ENCODE results near the gene AATF.

The AATF gene

GRCh38 chr17:37088913-37089312 lies 140.2 kb downstream of the AATF start:
- TF ChIP-seq CTCF (IDR thresholded peaks at IDR 0.05; ENCODE audit: low read depth, low read length) = no peak
- no peak for TF ChIP-seq POLR2A (IDR thresholded peaks at IDR 0.05; ENCODE audit: extremely low read depth, insufficient read length)
- no peak for TF ChIP-seq MAX (IDR thresholded peaks at IDR 0.05; ENCODE audit: low read depth, low read length)
- no peak for TF ChIP-seq MYC (IDR thresholded peaks at IDR 0.05; ENCODE audit: low read depth, low read length)

GRCh38 chr17:37089956-37090355 lies 141.2 kb downstream of the AATF start:
- TF ChIP-seq MAX (IDR thresholded peaks at IDR 0.05; ENCODE audit: low read depth, low read length) = no peak; the same call in 1 of the 2 replicates
- no peak for TF ChIP-seq CTCF (IDR thresholded peaks at IDR 0.05; ENCODE audit: low read depth, low read length)
- no peak for TF ChIP-seq MYC (IDR thresholded peaks at IDR 0.05; ENCODE audit: low read depth, low read length)
- TF ChIP-seq POLR2A (IDR thresholded peaks at IDR 0.05; ENCODE audit: extremely low read depth, insufficient read length) = no peak
- no peak overlapping the region for H3K4me3 ChIP-seq (ENCODE audit: low read depth, low read length)
- DNase-seq (ENCODE audit: low read depth) = peak; percentile 87

More at GRCh38 chr17:37088913-37089312, 140.2 kb downstream of the AATF start:
- no peak for DNase-seq (ENCODE audit: low read depth)
- H3K4me3 ChIP-seq (ENCODE audit: low read depth, low read length) = no peak overlapping the region

DNA sequence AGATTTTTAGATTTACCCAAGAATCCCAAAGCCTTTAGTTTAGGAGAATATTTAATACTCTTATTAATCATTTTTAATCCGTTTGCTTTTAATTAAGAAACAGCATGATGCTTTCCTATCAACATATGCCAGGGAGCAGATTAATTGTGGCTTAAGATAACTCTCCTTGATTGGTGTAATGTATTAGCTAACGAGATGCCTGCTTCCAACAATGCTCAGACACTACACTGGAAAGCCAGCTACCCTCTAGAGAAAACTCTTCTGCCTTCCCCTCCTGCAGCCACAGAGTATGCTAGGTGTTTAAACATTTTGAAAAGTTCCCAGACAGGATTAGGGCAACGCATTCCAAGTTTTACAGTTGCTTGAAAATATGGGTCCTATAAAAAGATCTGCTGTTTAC lies 142.2 kb downstream of the AATF start:
- no peak for TF ChIP-seq CTCF (IDR thresholded peaks at IDR 0.05; ENCODE audit: low read depth, low read length)
- no peak for TF ChIP-seq MYC (IDR thresholded peaks at IDR 0.05; ENCODE audit: low read depth, low read length)
- no peak for TF ChIP-seq POLR2A (IDR thresholded peaks at IDR 0.05; ENCODE audit: extremely low read depth, insufficient read length)
- TF ChIP-seq MAX (IDR thresholded peaks at IDR 0.05; ENCODE audit: low read depth, low read length) = no peak
- no peak overlapping the region for H3K4me3 ChIP-seq (ENCODE audit: low read depth, low read length)
- no peak for DNase-seq (ENCODE audit: low read depth)

DNA sequence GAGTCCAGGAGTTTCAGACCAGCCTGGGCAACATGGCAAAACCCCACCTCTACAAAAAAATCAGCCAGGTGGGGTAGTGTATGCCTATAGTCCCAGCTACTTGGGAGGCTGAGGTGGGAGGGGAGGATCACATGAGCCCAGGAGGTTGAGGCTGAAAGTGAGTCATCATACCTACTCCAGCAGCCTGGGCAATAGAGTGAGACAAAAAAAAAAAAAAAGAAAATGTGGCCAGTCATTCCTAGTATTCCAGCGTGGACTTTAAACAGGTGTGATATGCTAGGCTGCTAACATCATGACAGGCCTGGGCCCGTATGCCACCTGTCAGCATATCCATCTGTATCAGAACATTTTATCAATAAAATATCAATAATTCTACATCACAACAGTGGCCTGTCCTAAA lies 143.3 kb downstream of the AATF start:
- H3K4me3 ChIP-seq (ENCODE audit: low read depth, low read length) = no peak overlapping the region
- TF ChIP-seq POLR2A (IDR thresholded peaks at IDR 0.05; ENCODE audit: extremely low read depth, insufficient read length) = no peak
- no peak for TF ChIP-seq MYC (IDR thresholded peaks at IDR 0.05; ENCODE audit: low read depth, low read length)
- TF ChIP-seq CTCF (IDR thresholded peaks at IDR 0.05; ENCODE audit: low read depth, low read length) = no peak
- no peak for TF ChIP-seq MAX (IDR thresholded peaks at IDR 0.05; ENCODE audit: low read depth, low read length)
- no peak for DNase-seq (ENCODE audit: low read depth)

GRCh38 chr17:37092701-37093100 lies 143.9 kb downstream of the AATF start:
- no peak overlapping the region for H3K4me3 ChIP-seq (ENCODE audit: low read depth, low read length)
- no peak for DNase-seq (ENCODE audit: low read depth)
- TF ChIP-seq MYC (IDR thresholded peaks at IDR 0.05; ENCODE audit: low read depth, low read length) (no peak), CTCF (IDR thresholded peaks at IDR 0.05; ENCODE audit: low read depth, low read length) (no peak), MAX (IDR thresholded peaks at IDR 0.05; ENCODE audit: low read depth, low read length) (no peak), POLR2A (IDR thresholded peaks at IDR 0.05; ENCODE audit: extremely low read depth, insufficient read length) (no peak)

DNA sequence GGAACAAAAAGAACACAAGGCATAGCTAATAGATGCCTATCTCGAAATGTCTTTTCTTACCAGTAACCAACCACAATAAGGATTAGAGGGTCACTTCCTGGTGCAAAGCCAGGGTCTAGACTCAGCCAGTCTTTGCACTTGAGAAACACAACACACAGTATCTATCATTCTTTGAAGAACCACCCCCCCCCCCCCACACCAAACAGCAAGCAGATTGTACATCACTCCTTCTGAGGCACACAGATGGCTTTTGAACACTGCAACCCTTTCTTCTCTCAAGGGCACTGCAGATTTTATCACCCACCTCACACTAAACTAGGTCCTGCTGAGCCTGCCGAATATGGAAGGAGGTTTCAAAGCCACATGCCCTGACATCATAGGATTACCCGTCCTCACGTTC lies 145.6 kb downstream of the AATF start:
- no peak overlapping the region for H3K4me3 ChIP-seq (ENCODE audit: low read depth, low read length)
- DNase-seq (ENCODE audit: low read depth) = no peak
- no peak for TF ChIP-seq MAX (IDR thresholded peaks at IDR 0.05; ENCODE audit: low read depth, low read length)
- no peak for TF ChIP-seq POLR2A (IDR thresholded peaks at IDR 0.05; ENCODE audit: extremely low read depth, insufficient read length)

Data from NB4 (cell line).